Esophagus (tissue), 2 donors: ENCODE results near the gene CHI3L1. TPM values are rescaled to one million over a fixed set of nuclear protein-coding genes. Genes with fewer than 3 reads are reported as not detected.

Source experiments
- H3K27ac ChIP-seq, 2 donors: one replicate each; pipeline ENCODE4 v1.5.1; 2013; ENCODE audit warnings: low read depth in 2 of 2, mild to moderate bottlenecking in 2 of 2, inconsistent platforms in 1 of 2, low read length in 1 of 2, moderate library complexity in 1 of 2
- H3K27me3 ChIP-seq, 2 donors: one replicate each; pipeline ENCODE4 v1.6.1; 2013; ENCODE audit warnings: low read length in 2 of 2, control low read depth in 1 of 2, mild to moderate bottlenecking in 1 of 2; ENCODE audit not compliant: insufficient read depth in 2 of 2, control insufficient read depth in 1 of 2
- H3K36me3 ChIP-seq, 2 donors: one replicate each; pipeline ENCODE4 v1.6.1; 2013; ENCODE audit warnings: low read length in 1 of 2; ENCODE audit not compliant: control insufficient read depth in 2 of 2, insufficient read depth in 2 of 2
- H3K4me1 ChIP-seq, 2 donors: one replicate each; pipeline ENCODE4 v1.6.1; 2013; ENCODE audit warnings: low read length in 1 of 2; ENCODE audit not compliant: control insufficient read depth in 2 of 2, insufficient read depth in 2 of 2
- H3K4me3 ChIP-seq, 2 donors: one replicate each; pipeline ENCODE4 v1.5.1; 2013; ENCODE audit warnings: low read length in 2 of 2, mild to moderate bottlenecking in 2 of 2, low read depth in 1 of 2, moderate library complexity in 1 of 2
- H3K9me3 ChIP-seq, 2 donors: one replicate each; pipeline ENCODE4 v1.6.1; 2013; ENCODE audit warnings: mild to moderate bottlenecking in 2 of 2, low read depth in 1 of 2, low read length in 1 of 2, moderate library complexity in 1 of 2; ENCODE audit not compliant: control insufficient read depth in 2 of 2, insufficient read depth in 1 of 2
- WGBS, 2 donors: extraction: QIAGEN DNeasy Blood & Tissue Kit; methylation state at CpG; one replicate each; pipeline ENCODE4 v1.1.7; 2013; 5-methylcytosine and 5-hydroxymethylcytosine counted together
- polyA plus RNA-seq, 2 donors: library from polyadenylated mRNA; stranded (reverse); fragments of 200-250 nt; gene quantifications; one replicate each; pipeline ENCODE4 v1.2.3, GENCODE V29; 2013
- donor health status: healthy with polysubstance abuse.
- donor health status: Bipolar disorder and iron deficiency.

The CHI3L1 gene
- polyA plus RNA-seq, 2 donors = 3.3 to 19.6 TPM

- Histone ChIP-seq H3K4me3 (no peak overlapping the region), H3K36me3 (no peaks in the 10 kb centered on the region), H3K9me3 (no peaks in the 10 kb centered on the region), H3K4me1 (no peaks in the 10 kb centered on the region), H3K27me3 (no peaks in the 10 kb centered on the region), H3K27ac (no peak overlapping the region)
- WGBS, 2 donors = 60 to 64% methylated on average over 1 of the region's 1 CpG
Observed at GRCh38 chr1:203156280-203156679, 30.2 kb downstream of the CHI3L1 start.

GRCh38 chr1:203153989-203154821 is 32.3 kb downstream of the CHI3L1 start:
- no peak overlapping the region for H3K27ac ChIP-seq

GRCh38 chr1:203153051-203153988 is 33.2 kb downstream of the CHI3L1 start:
- H3K27ac ChIP-seq = no peak overlapping the region

More at GRCh38 chr1:203153989-203154821, 32.3 kb downstream of the CHI3L1 start:
- no peaks in the 10 kb centered on the region for H3K4me1 ChIP-seq
- 75 to 79% methylated on average over 13 of the region's 13 CpGs for WGBS, 2 donors
- no peak overlapping the region for H3K4me3 ChIP-seq
- H3K27me3 ChIP-seq = no peaks in the 10 kb centered on the region
- no peaks in the 10 kb centered on the region for H3K9me3 ChIP-seq
- H3K36me3 ChIP-seq = no peaks in the 10 kb centered on the region

DNA sequence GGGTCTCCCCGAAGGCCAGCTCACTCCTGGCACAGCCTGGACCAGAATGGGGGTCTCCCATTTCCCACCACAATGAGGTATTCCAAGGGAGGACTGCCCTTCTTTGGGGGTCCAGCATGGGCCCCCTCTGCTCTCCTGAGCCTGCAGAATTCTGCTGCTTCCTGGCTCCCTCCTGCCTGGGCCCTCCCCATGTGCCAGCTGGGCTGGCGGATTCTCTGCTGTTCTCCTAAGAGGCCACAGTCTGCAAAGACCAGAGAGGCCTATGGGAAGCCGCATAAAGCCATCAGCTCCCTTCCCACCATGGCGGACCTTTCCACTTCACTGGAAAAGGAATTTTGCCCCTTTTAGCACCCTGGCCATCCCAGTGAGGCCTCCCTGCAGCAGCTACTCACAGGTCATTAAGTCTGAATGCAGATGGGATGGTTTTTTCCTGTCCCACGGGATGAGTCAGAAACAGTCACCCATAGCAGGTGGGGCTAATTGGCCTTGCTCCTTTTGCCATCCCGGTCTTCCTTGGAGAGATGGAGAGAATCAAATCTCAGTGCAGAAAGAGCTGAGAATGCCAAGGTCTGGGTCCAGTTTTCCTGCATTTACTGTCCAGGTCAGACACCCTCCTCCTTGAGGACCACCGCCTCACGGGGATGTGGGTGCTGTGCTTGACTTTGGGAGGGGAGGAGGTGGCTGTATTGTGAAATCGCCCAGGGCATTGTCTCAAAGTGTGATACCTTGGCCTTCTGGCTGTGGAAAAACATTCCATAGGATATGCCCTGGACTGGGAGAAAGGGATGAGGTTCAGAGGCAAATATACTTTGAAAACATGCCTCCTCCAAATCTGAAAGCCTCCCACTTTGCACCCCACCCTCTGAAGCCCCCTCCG is 34.1 kb downstream of the CHI3L1 start:
- no peaks in the 10 kb centered on the region for H3K36me3 ChIP-seq
- no peak overlapping the region for H3K27ac ChIP-seq
- no peaks in the 10 kb centered on the region for H3K4me1 ChIP-seq
- no peak overlapping the region for H3K4me3 ChIP-seq
- H3K9me3 ChIP-seq = no peaks in the 10 kb centered on the region
- WGBS, 2 donors = 62 to 79% methylated on average over 10 of the region's 10 CpGs
- H3K27me3 ChIP-seq = no peaks in the 10 kb centered on the region

More at GRCh38 chr1:203153051-203153988, 33.2 kb downstream of the CHI3L1 start:
- H3K36me3 ChIP-seq = no peaks in the 10 kb centered on the region
- H3K27me3 ChIP-seq = no peaks in the 10 kb centered on the region
- no peaks in the 10 kb centered on the region for H3K9me3 ChIP-seq
- no peak overlapping the region for H3K4me3 ChIP-seq
- 81% methylated on average over 9 of the region's 9 CpGs for WGBS, 2 donors
- no peaks in the 10 kb centered on the region for H3K4me1 ChIP-seq

- H3K4me1 ChIP-seq = no peaks in the 10 kb centered on the region
- no peak overlapping the region for H3K27ac ChIP-seq
- 62 to 64% methylated on average over 9 of the region's 9 CpGs for WGBS, 2 donors
Observed at GRCh38 chr1:203151362-203152157, 34.9 kb downstream of the CHI3L1 start.

DNA sequence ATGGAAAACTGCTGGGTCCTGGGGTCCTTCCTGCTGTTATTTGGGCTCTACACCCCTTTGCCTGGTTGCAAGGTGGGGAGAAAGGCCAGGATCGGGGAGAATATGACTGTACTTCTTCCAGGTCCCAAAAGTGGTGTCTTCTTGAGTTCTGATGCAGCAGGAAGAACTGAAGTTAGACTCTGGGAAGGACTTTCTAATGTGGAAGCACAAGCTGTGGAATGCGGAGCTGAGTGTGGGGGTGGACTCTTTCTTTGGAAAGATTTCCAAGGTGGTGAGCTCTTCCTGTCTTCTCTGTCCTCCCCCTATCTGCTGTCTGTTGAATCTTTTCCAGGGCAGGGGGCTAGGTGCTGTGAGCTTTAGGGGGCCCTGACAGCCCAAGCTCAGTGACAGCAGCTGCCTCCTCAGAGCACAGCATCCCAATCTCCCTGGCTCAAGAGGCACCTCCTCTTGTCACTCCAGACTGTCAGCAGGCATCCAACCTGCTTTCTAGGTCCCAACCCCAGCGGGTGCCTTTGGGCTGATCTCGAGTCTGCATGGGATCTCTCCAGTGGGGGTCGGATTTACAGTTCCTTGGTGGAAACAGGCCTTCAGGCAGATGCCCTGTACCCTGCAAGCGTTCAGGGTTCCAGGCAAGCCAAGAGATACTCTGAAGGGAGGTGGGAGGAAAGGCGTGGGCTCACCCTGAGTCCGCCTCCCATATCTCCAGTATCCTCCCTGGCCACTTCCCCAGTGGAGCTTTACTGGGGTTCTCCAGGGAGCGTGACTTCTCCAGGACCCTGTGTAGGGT is 35.8 kb downstream of the CHI3L1 start:
- no peak overlapping the region for H3K4me3 ChIP-seq
- H3K27me3 ChIP-seq = no peaks in the 10 kb centered on the region
- no peaks in the 10 kb centered on the region for H3K4me1 ChIP-seq
- H3K9me3 ChIP-seq = no peaks in the 10 kb centered on the region
- 77 to 83% methylated on average over 9 of the region's 9 CpGs for WGBS, 2 donors
- no peak overlapping the region for H3K27ac ChIP-seq
- no peaks in the 10 kb centered on the region for H3K36me3 ChIP-seq

More at GRCh38 chr1:203151362-203152157, 34.9 kb downstream of the CHI3L1 start:
- no peaks in the 10 kb centered on the region for H3K36me3 ChIP-seq
- H3K4me3 ChIP-seq = no peak overlapping the region
- H3K9me3 ChIP-seq = no peaks in the 10 kb centered on the region
- no peaks in the 10 kb centered on the region for H3K27me3 ChIP-seq

- Histone ChIP-seq H3K4me1 (no peaks in the 10 kb centered on the region), H3K27ac (no peak overlapping the region), H3K36me3 (no peaks in the 10 kb centered on the region), H3K27me3 (no peaks in the 10 kb centered on the region), H3K4me3 (no peak overlapping the region), H3K9me3 (no peaks in the 10 kb centered on the region)
- WGBS, 2 donors = 60 to 77% methylated on average over 7 of the region's 7 CpGs
Observed at GRCh38 chr1:203149188-203149840, 37.2 kb downstream of the CHI3L1 start.

- no peak overlapping the region for H3K4me3 ChIP-seq
Observed at GRCh38 chr1:203148579-203148978, 37.9 kb downstream of the CHI3L1 start.

More at GRCh38 chr1:203148579-203148978, 37.9 kb downstream of the CHI3L1 start:
- Histone ChIP-seq H3K9me3 (no peaks in the 10 kb centered on the region), H3K27ac (no peak overlapping the region), H3K4me1 (no peaks in the 10 kb centered on the region), H3K36me3 (no peaks in the 10 kb centered on the region), H3K27me3 (no peaks in the 10 kb centered on the region)
- 89 to 91% methylated on average over 12 of the region's 12 CpGs for WGBS, 2 donors
